WTC11 (cell line): ENCODE measurements around the gene VEZF1. TPM values are rescaled to one million over a fixed set of nuclear protein-coding genes. Genes with fewer than 3 reads are reported as not detected.
A peak's percentile ranks its signal among the peaks of the same experiment; 100 is the strongest.

ENCODE experiments used
- ATAC-seq: fragments of 200-7000 bp; cut with Tn5 transposase; 2 replicates; pipeline ENCODE4 v1.10.0; 2021; ENCODE audit warnings: mild to moderate bottlenecking, moderate library complexity
- CTCF ChIA-PET: fragments of 300-600 bp; sonication (Branson Sonifier 250); formaldehyde crosslinking; loops from one replicate; lab custom pipeline; 2021; ENCODE audit warnings: antibody characterized with exemption; lab: Charles Lee
- POLR2A ChIA-PET: fragments of 350-600 bp; sonication (Branson Sonifier 250); formaldehyde crosslinking; loops from one replicate; lab custom pipeline; 2021; ENCODE audit warnings: antibody characterized with exemption; lab: Charles Lee
- DNase-seq: peaks from one replicate; pipeline ENCODE4 v3.0.0; 2021; ENCODE audit warnings: low spot score
- H3K27ac Mint-ChIP-seq: 2 replicates; pipeline ENCODE4 v1.8.0; 2021; ENCODE audit warnings: mixed read lengths
- H3K27me3 Mint-ChIP-seq: 2 replicates; pipeline ENCODE4 v1.8.0; 2021; ENCODE audit warnings: low read depth, mild to moderate bottlenecking, moderate library complexity, mixed read lengths
- H3K36me3 Mint-ChIP-seq: 2 replicates; pipeline ENCODE4 v1.8.0; 2021; ENCODE audit warnings: mixed read lengths
- H3K4me1 Mint-ChIP-seq: 2 replicates; pipeline ENCODE4 v1.8.0; 2022; ENCODE audit warnings: mixed read lengths
- H3K4me3 Mint-ChIP-seq: 2 replicates; pipeline ENCODE4 v1.8.0; 2021; ENCODE audit warnings: mild to moderate bottlenecking, moderate library complexity, mixed read lengths
- H3K9me3 Mint-ChIP-seq: 2 replicates; pipeline ENCODE4 v1.8.0; 2021; ENCODE audit warnings: mixed read lengths
- ESRRA ChIP-seq: sonication (generic); formaldehyde crosslinking; IDR thresholded peaks from 2 replicates; pipeline ENCODE4 v1.8.1; 2022; ENCODE audit warnings: mild to moderate bottlenecking, missing genetic modification reagents, borderline replicate concordance
- GTF2I ChIP-seq: fragments of 250-450 bp; sonication (Bioruptor Pico); conservative IDR thresholded peaks from 2 replicates; pipeline ENCODE4 v1.4.0; 2021; ENCODE audit warnings: mild to moderate bottlenecking
- MYBL2 ChIP-seq: sonication (generic); formaldehyde crosslinking; IDR thresholded peaks from 2 replicates; pipeline ENCODE4 v1.8.1; 2023; ENCODE audit warnings: mild to moderate bottlenecking, moderate library complexity, missing genetic modification reagents
- NFATC4 ChIP-seq: fragments of 250-450 bp; sonication (Bioruptor Pico); IDR thresholded peaks from 2 replicates; pipeline ENCODE4 v1.9.0; 2021; ENCODE audit warnings: mild to moderate bottlenecking
- PRRX2 ChIP-seq: fragments of 250-450 bp; sonication (Bioruptor Pico); IDR thresholded peaks from 2 replicates; pipeline ENCODE4 v1.8.0; 2021; ENCODE audit warnings: mild to moderate bottlenecking
- RELA ChIP-seq: sonication (generic); formaldehyde crosslinking; IDR thresholded peaks from 2 replicates; pipeline ENCODE4 v1.8.1; 2022; ENCODE audit warnings: missing genetic modification reagents, mild to moderate bottlenecking, borderline replicate concordance
- SMAD4 ChIP-seq: sonication (generic); formaldehyde crosslinking; IDR thresholded peaks from 2 replicates; pipeline ENCODE4 v1.8.0; 2022; ENCODE audit warnings: mild to moderate bottlenecking, missing genetic modification reagents
- SOX15 ChIP-seq: fragments of 250-450 bp; sonication (Bioruptor Pico); IDR thresholded peaks from 2 replicates; pipeline ENCODE4 v1.9.0; 2021; ENCODE audit warnings: mild to moderate bottlenecking
- TP53 ChIP-seq: sonication (generic); formaldehyde crosslinking; IDR thresholded peaks from 2 replicates; pipeline ENCODE4 v1.8.1; 2023; ENCODE audit warnings: mild to moderate bottlenecking, missing genetic modification reagents
- ZNF416 ChIP-seq: fragments of 250-450 bp; sonication (Bioruptor Pico); IDR thresholded peaks from 2 replicates; pipeline ENCODE4 v1.9.0; 2021; ENCODE audit warnings: mild to moderate bottlenecking, inconsistent platforms
- ZNF671 ChIP-seq: fragments of 250-450 bp; sonication (Bioruptor Pico); IDR thresholded peaks from 2 replicates; pipeline ENCODE4 v1.8.0; 2021; ENCODE audit warnings: mild to moderate bottlenecking
- total RNA-seq: library from RNA; stranded (reverse); gene quantifications from 3 replicates; pipeline ENCODE4 v1.2.3, GENCODE V29; 2021
- TF ChIP-seq, protein P1 (sequence below): fragments of 200-600 bp; IDR thresholded peaks from 2 replicates; pipeline ENCODE4 v1.8.0; 2022; ENCODE audit warnings: antibody characterized with exemption
- TF ChIP-seq, protein P2 (sequence below): sonication (generic); formaldehyde crosslinking; conservative IDR thresholded peaks from 2 replicates; pipeline ENCODE4 v1.8.1; 2023; ENCODE audit warnings: mild to moderate bottlenecking, low read depth, missing genetic modification reagents, moderate library complexity
- TF ChIP-seq, protein P3 (sequence below): fragments of 250-450 bp; sonication (Bioruptor Pico); IDR thresholded peaks from 2 replicates; pipeline ENCODE4 v1.8.0; 2021; ENCODE audit warnings: mild to moderate bottlenecking
- TF ChIP-seq, protein P4 (sequence below): sonication (generic); formaldehyde crosslinking; IDR thresholded peaks from 2 replicates; pipeline ENCODE4 v1.8.1; 2022; ENCODE audit warnings: missing genetic modification reagents, borderline replicate concordance
- TF ChIP-seq, protein P5 (sequence below): sonication (generic); formaldehyde crosslinking; IDR thresholded peaks from 2 replicates; pipeline ENCODE4 v1.8.0; 2022; ENCODE audit warnings: mild to moderate bottlenecking, missing genetic modification reagents
- TF ChIP-seq, protein P6 (sequence below): fragments of 250-450 bp; sonication (Bioruptor Pico); IDR thresholded peaks from 2 replicates; pipeline ENCODE4 v1.9.0; 2021; ENCODE audit warnings: mild to moderate bottlenecking

The VEZF1 gene
- total RNA-seq, 1 experiment from 2014 or later: 43.3 TPM

DNA sequence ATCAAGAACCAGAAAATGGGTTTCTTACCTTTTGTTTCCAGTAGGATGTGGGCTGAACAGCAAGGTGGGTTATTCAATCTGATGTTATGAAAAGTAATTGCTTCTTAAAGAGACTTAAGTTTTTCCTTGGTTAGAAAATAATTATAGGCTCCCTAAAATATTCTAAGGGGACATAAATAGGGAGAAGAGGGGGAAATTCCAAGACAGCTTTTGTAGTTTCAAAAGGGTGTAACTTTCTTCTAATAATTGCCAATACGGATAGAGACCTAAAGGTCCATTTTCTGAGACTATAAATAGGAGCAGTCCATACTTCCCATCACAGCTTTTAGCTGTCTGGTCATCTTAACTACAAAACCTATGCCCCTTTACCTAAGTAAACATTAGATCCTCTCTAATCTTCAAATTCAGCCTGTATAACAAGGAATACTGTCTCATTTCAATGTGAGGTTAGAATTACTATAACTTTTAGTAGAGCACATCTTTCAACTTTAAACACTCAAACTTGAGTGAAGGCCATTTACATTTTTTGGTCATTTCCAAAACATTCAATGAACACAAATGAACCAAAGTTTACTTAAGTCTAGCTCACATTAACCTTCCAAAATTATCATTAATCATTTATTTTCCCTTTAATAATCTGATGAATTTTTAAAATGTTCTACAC, 13.5 kb upstream of the VEZF1 start:
- H3K27ac Mint-ChIP-seq: no peak overlapping the region

DNA sequence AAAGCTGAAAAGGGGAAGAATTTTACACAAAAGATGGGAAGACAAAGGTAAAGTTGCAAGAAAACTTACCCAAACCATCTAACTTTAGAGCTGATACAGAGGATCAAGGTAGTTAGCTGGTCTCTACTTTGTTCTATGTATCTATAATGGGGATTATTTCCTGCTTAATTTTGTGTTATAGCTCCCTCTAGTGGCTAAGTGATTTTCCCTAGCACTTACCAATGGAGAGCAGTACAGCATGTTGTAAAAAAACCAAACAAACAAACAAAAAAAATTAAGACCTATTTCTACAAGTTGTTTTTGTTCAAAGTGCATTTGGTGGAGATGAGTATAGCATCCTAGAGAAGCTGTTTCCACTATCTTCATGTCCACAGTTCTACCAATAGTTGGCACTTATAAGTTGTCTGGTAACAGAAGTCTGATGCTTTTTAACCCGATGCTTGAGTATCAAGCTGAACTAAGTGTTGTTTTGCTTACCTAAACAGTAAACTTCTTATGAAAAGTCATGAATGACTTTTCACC, 11.5 kb upstream of the VEZF1 start:
- H3K4me1 Mint-ChIP-seq: peaks cover 40% of the 10 kb centered on the region
- peak overlapping the region; percentile 75 for H3K27ac Mint-ChIP-seq
- CTCF ChIA-PET: interaction anchor here (0.6 to 11.1 kb wide), 45 partner anchors 8 to 521 kb away, joined by 3 to 207 read pairs (median 5); partner anchors contain the start of genes CUEDC1, DYNLL2, MRPS23 and VEZF1
- no peaks in the 10 kb centered on the region for H3K27me3 Mint-ChIP-seq
- no peak for DNase-seq
- TF ChIP-seq SMAD4 (CRISPR knock-in tag): no peak
- TF ChIP-seq, protein P1, sequence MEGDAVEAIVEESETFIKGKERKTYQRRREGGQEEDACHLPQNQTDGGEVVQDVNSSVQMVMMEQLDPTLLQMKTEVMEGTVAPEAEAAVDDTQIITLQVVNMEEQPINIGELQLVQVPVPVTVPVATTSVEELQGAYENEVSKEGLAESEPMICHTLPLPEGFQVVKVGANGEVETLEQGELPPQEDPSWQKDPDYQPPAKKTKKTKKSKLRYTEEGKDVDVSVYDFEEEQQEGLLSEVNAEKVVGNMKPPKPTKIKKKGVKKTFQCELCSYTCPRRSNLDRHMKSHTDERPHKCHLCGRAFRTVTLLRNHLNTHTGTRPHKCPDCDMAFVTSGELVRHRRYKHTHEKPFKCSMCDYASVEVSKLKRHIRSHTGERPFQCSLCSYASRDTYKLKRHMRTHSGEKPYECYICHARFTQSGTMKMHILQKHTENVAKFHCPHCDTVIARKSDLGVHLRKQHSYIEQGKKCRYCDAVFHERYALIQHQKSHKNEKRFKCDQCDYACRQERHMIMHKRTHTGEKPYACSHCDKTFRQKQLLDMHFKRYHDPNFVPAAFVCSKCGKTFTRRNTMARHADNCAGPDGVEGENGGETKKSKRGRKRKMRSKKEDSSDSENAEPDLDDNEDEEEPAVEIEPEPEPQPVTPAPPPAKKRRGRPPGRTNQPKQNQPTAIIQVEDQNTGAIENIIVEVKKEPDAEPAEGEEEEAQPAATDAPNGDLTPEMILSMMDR: peak; percentile 46
- TF ChIP-seq, protein P2, sequence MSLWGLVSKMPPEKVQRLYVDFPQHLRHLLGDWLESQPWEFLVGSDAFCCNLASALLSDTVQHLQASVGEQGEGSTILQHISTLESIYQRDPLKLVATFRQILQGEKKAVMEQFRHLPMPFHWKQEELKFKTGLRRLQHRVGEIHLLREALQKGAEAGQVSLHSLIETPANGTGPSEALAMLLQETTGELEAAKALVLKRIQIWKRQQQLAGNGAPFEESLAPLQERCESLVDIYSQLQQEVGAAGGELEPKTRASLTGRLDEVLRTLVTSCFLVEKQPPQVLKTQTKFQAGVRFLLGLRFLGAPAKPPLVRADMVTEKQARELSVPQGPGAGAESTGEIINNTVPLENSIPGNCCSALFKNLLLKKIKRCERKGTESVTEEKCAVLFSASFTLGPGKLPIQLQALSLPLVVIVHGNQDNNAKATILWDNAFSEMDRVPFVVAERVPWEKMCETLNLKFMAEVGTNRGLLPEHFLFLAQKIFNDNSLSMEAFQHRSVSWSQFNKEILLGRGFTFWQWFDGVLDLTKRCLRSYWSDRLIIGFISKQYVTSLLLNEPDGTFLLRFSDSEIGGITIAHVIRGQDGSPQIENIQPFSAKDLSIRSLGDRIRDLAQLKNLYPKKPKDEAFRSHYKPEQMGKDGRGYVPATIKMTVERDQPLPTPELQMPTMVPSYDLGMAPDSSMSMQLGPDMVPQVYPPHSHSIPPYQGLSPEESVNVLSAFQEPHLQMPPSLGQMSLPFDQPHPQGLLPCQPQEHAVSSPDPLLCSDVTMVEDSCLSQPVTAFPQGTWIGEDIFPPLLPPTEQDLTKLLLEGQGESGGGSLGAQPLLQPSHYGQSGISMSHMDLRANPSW (CRISPR knock-in tag): no peak
- no peak for TF ChIP-seq NFATC4 (CRISPR knock-in tag)
- 0 out of 2 replicates have a peak, but pooled peaks have one; percentile 32 for TF ChIP-seq PRRX2 (CRISPR knock-in tag)
- TF ChIP-seq, protein P3, sequence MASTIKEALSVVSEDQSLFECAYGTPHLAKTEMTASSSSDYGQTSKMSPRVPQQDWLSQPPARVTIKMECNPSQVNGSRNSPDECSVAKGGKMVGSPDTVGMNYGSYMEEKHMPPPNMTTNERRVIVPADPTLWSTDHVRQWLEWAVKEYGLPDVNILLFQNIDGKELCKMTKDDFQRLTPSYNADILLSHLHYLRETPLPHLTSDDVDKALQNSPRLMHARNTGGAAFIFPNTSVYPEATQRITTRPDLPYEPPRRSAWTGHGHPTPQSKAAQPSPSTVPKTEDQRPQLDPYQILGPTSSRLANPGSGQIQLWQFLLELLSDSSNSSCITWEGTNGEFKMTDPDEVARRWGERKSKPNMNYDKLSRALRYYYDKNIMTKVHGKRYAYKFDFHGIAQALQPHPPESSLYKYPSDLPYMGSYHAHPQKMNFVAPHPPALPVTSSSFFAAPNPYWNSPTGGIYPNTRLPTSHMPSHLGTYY (CRISPR knock-in tag): 0 out of 2 replicates have a peak, but pooled peaks have one; percentile 25
- TF ChIP-seq GTF2I (CRISPR knock-in tag): no peak
- TF ChIP-seq, all 79 proteins: peak for 3
- H3K4me3 Mint-ChIP-seq: no peak overlapping the region
- H3K9me3 Mint-ChIP-seq: no peaks in the 10 kb centered on the region
- H3K36me3 Mint-ChIP-seq: peaks cover 42% of the 10 kb centered on the region
- POLR2A ChIA-PET: interaction anchor here (0.6 to 1.6 kb wide), 8 partner anchors 8 to 352 kb away, joined by 3 to 8 read pairs (median 4); partner anchors contain the start of genes DYNLL2 and VEZF1
- ATAC-seq: peak; percentile 51

More for the DNA sequence above, 13.5 kb upstream of the VEZF1 start:
- peaks cover 62% of the 10 kb centered on the region for H3K36me3 Mint-ChIP-seq
- ChIA-PET CTCF (interaction anchor here (1.0 to 11.1 kb wide), 4 partner anchors 53 to 144 kb away, joined by 3 to 207 read pairs (median 7); no protein-coding TSS in a partner anchor), POLR2A (no interaction called here)
- ATAC-seq: no peak
- TF ChIP-seq NFATC4 (CRISPR knock-in tag): peak; percentile 76
- TF ChIP-seq ZNF671 (CRISPR knock-in tag): 0 out of 2 replicates have a peak, but pooled peaks have one; percentile 30
- TF ChIP-seq SOX15 (CRISPR knock-in tag): no peak
- TF ChIP-seq ESRRA: no peak
- no peak for TF ChIP-seq TP53 (CRISPR knock-in tag)
- TF ChIP-seq ZNF416 (CRISPR knock-in tag): peak; percentile 66; the same call in 1 of the 2 replicates
- H3K27me3 Mint-ChIP-seq: no peaks in the 10 kb centered on the region
- no peaks in the 10 kb centered on the region for H3K9me3 Mint-ChIP-seq
- peaks cover 42% of the 10 kb centered on the region for H3K4me1 Mint-ChIP-seq
- no peak for DNase-seq
- no peak overlapping the region for H3K4me3 Mint-ChIP-seq

DNA sequence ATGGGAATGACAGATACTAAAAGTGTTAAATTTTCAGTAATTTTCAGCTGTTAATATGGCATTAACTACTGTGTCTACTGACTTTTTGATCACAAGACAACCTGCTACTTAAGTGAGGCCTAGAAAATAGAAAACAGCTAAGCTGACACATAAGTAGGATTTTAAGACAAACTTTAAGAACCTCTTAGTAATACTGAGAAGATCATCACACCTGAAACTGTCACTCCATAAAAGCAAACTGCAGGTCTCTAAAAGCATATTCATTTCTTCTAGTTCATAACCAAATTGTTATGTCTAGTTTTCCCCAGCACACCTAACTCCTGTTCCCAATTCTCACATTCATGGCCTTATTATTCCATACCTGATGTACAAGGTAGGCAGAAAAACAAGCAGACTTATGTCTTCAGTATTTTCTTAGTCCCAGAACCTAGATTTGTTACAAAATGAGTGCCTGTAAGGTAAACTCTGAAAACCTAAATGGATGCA, 11.0 kb upstream of the VEZF1 start:
- CTCF ChIA-PET: interaction anchor here (0.6 to 11.1 kb wide), 42 partner anchors 9 to 521 kb away, joined by 3 to 207 read pairs (median 5); partner anchors contain the start of genes CUEDC1, DYNLL2, MRPS23 and VEZF1
- TF ChIP-seq, protein P4, sequence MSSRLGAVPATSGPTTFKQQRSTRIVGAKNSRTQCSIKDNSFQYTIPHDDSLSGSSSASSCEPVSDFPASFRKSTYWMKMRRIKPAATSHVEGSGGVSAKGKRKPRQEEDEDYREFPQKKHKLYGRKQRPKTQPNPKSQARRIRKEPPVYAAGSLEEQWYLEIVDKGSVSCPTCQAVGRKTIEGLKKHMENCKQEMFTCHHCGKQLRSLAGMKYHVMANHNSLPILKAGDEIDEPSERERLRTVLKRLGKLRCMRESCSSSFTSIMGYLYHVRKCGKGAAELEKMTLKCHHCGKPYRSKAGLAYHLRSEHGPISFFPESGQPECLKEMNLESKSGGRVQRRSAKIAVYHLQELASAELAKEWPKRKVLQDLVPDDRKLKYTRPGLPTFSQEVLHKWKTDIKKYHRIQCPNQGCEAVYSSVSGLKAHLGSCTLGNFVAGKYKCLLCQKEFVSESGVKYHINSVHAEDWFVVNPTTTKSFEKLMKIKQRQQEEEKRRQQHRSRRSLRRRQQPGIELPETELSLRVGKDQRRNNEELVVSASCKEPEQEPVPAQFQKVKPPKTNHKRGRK (CRISPR knock-in tag): no peak
- TF ChIP-seq, protein P5, sequence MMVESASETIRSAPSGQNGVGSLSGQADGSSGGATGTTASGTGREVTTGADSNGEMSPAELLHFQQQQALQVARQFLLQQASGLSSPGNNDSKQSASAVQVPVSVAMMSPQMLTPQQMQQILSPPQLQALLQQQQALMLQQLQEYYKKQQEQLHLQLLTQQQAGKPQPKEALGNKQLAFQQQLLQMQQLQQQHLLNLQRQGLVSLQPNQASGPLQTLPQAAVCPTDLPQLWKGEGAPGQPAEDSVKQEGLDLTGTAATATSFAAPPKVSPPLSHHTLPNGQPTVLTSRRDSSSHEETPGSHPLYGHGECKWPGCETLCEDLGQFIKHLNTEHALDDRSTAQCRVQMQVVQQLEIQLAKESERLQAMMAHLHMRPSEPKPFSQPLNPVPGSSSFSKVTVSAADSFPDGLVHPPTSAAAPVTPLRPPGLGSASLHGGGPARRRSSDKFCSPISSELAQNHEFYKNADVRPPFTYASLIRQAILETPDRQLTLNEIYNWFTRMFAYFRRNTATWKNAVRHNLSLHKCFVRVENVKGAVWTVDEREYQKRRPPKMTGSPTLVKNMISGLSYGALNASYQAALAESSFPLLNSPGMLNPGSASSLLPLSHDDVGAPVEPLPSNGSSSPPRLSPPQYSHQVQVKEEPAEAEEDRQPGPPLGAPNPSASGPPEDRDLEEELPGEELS (CRISPR knock-in tag): no peak
- TF ChIP-seq, protein P6, sequence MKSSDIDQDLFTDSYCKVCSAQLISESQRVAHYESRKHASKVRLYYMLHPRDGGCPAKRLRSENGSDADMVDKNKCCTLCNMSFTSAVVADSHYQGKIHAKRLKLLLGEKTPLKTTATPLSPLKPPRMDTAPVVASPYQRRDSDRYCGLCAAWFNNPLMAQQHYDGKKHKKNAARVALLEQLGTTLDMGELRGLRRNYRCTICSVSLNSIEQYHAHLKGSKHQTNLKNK (CRISPR knock-in tag): no peak
- TF ChIP-seq MYBL2 (CRISPR knock-in tag): no peak
- no peak for TF ChIP-seq RELA (CRISPR knock-in tag)

More for the DNA sequence above, 11.0 kb upstream of the VEZF1 start:
- no peaks in the 10 kb centered on the region for H3K27me3 Mint-ChIP-seq
- no peak for DNase-seq
- peaks cover 37% of the 10 kb centered on the region for H3K36me3 Mint-ChIP-seq
- peak overlapping the region; percentile 75; the same call in 1 of the 2 replicates for H3K27ac Mint-ChIP-seq
- no peaks in the 10 kb centered on the region for H3K9me3 Mint-ChIP-seq
- H3K4me1 Mint-ChIP-seq: peaks cover 41% of the 10 kb centered on the region
- H3K4me3 Mint-ChIP-seq: no peak overlapping the region
- POLR2A ChIA-PET: interaction anchor here (0.9 to 1.6 kb wide), 8 partner anchors 8 to 138 kb away, joined by 3 to 8 read pairs (median 4); partner anchors contain the start of genes DYNLL2, SRSF1 and VEZF1
- no peak for ATAC-seq
